ENCODE data around the gene SAA1.
"Not testable (repeated sequence)": the region's sequence is repeated elsewhere in the genome, so short reads cannot be mapped to it uniquely, and the experiment has no call there.

The SAA1 gene

DNA sequence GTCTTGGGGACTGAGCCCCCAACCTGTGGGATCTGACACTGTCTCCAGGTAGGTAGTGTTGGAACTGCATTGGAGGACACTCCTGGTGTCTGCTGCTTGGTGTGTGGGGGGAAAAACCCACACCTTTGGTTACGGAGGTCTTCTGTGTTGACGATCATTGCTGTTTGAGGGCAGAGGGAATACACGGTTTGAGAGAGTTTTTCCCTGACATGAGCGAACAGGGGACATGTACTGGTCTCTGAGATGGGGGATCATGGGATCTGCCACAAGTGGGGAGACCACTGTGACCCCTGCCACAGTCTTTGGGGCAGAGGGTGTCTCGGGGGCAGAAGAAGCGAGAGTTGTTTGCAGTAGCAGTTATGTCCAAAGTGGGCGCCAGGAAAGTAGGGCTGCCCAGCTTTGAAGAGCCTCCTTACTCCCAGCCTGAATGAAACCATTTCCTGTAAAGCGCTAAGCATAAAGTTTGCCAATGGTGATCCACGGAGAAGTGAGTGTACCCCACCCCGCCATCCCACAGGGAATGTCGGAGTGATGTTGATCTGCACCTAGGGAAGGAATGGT lies 12.2 kb upstream of the SAA1 start:
- no peak for DNase-seq (ENCODE audit: low read depth)
- no peak overlapping the region for H3K4me3 ChIP-seq (ENCODE audit: low read depth, low read length)

DNA sequence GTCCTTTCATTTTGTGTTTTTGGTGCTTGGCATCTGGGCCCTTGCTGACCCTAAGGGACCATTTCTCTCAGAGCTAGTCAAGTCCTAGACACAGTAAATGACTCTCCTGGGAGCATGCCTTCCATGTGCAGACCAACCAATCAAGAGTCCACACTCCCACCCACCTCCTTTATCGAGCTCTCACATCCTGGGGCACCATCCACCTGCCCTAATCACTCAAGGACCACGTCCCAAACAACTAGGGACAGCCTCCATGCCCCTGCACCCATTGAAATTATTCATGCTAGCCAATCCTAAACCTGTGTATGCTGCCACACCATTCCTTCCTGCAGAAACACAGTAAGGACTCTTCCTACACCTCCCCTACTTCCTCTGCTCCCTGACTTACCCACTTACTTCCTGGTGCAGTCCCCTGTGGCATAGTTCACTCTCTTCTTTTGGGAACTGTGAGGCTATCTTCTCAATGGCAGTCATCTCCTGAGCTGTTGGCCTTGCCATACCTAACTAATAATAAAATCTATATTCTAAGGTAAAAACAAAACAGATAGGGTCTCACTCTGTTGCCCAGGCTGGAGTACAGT lies 11.2 kb upstream of the SAA1 start:
- no peak for DNase-seq (ENCODE audit: low read depth)
- H3K4me3 ChIP-seq (ENCODE audit: low read depth, low read length): no peak overlapping the region

DNA sequence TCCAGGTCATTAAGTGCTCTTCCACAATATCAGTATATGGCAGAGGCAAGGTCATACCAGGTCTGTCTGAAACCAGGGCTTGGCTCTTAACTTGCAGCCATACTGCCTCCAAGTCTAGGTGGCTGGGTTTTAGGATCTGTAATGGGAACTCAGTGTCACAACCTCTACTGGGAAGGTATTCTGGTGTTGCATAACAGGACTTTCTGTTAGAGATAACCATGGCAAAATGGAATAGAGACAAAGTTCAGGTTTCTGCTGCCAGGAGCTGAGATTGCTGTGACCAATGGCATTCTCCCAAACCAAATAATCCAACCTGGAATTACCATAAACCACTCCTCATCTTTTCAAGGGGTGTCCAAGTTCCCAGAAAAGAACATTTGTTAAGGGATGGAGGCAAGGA lies 6.8 kb upstream of the SAA1 start:
- no peak for DNase-seq (ENCODE audit: low read depth)
- no peak overlapping the region for H3K4me3 ChIP-seq (ENCODE audit: low read depth, low read length)

DNA sequence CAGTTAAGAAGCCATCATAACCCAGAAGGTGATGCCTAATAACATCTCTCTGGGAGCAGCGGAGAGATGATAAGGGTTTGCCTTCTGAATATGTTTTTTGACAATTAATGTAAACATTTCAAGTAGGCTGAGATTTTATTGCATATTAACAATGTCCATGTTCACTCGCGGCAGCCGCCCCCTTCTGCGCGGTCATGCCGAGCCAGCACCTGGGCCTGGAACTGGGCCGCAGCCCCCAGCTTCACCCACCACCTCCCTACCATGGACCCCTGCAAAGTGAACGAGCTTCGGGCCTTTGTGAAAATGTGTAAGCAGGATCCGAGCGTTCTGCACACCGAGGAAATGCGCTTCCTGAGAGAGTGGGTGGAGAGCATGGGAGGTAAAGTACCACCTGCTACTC lies 4.3 kb upstream of the SAA1 start:
- no peak overlapping the region for H3K4me3 ChIP-seq (ENCODE audit: low read depth, low read length)
- DNase-seq (ENCODE audit: low read depth): no peak

DNA sequence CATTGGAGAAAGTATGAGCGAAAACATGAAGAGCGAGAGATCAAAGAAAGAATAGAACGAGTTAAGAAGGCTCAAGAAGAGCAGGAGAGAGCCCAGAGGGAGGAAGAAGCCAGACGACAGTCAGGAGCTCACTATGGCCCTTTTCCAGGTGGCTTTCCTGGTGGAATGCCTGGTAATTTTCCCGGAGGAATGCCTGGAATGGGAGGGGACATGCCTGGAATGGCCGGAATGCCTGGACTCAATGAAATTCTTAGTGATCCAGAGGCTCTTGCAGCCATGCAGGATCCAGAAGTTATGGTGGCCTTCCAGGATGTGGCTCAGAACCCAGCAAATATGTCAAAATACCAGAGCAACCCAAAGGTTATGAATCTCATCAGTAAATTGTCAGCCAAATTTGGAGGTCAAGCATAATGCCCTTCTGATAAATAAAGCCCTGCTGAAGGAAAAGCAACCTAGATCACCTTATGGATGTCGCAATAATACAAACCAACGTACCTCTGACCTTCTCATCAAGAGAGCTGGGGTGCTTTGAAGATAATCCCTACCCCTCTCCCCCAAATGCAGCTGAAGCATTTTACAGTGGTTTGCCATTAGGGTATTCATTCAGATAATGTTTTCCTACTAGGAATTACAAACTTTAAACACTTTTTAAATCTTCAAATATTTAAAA lies 3.2 kb upstream of the SAA1 start:
- DNase-seq (ENCODE audit: low read depth); H3K4me3 ChIP-seq (ENCODE audit: low read depth, low read length): not testable (repeated sequence)

DNA sequence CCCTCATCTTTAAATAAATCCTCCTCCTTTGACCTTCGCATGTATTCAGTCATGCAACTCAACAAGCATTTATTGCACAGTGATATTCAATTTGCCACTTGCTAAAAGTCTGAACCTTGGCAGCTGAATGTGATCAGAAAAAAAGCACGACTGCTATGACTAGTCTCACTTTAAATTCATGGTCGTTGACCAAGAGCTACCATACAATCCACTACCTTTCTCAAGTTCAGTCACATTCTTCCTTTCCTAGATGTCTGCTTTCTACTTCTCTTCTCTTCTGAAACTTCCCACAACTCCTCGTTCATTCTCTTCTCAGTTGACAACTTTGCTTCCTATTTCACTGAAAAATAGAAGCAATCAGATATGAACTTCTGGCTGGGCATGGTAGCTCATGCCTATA lies 2.0 kb upstream of the SAA1 start:
- no peak for DNase-seq (ENCODE audit: low read depth)
- no peak overlapping the region for H3K4me3 ChIP-seq (ENCODE audit: low read depth, low read length)

DNA sequence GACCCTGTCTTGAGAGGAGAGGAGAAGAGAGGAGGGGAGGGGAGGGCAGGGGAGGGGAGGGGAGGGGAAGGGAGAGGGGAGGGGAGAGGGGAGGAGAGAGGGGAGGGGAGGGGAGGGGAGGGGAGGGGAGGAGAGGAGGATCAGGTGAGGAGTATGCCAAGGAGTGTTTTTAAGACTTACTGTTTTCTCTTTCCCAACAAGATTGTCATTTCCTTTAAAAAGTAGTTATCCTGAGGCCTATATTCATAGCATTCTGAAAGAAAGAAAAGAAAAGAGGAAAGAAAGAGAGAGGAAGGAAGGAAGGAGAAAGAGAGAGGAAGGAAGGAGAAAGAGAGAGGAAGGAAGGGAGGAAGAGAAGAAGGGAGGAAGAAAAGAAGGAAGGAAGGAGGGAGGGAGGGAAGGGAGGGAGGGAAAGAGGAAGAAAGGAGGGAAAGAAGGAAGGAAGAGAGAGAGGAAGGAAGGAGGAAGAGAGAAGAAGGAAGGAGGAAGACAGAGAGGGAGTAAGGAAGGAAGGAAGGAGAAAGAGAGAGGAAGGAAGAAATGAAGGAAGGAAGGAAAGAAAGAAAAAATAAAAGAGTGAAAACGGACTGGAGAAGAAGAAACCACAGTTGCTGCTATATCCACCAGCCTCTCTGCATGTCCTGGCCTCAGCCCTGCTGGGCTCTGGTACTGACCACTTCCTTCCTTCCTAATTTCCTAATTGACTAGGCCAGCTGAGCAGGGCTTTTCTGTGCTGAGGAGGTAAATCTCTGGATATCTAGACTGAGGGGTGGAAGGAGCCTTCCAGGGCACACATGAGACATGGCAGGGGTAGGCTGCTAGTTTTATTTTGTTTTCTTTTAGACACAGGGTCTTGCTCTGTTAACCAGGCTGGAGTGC lies 1.1 kb upstream of the SAA1 start:
- H3K4me3 ChIP-seq (ENCODE audit: low read depth, low read length): no peak overlapping the region
- no peak for DNase-seq (ENCODE audit: low read depth)

DNA sequence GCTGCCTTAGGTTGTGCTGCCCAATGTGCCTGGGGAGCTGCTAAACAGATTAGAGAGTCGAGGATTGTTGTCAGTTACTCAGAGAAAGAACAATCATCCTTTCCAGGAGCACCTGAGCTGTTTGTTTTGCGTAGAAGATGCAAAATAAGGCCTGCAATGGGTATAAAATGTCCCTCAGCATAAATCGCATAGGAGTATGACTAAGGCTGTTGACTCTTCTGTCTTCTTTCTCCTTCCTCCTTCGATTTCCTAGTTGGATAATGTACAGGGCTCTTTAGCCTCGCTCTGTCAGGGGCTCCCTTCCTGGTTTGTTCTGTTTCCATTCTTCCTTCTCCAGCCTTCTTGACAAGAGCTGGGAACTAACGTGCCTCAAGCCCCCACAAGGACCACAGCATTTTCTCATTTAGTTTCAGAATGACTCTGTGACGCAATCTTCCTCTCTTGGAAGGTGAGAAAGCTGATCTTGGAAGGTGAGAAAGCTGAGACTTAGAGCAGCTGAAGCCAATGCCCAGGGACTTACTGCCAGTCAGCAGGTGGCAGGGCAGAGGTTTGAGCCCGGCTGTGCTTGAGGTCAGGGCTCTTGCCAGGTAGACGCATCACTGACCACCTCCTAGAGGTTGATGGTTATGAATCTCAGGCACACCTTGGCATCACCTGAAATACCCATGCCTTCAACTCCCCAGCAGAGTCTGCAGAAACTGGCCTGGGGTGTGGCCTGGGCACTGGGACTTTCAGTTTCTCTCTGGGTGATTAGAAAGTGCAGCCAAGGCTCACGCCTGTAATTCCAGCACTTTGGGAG lies 1.5 kb downstream of the SAA1 start:
- H3K4me3 ChIP-seq (ENCODE audit: low read depth, low read length); DNase-seq (ENCODE audit: low read depth): not testable (repeated sequence)

DNA sequence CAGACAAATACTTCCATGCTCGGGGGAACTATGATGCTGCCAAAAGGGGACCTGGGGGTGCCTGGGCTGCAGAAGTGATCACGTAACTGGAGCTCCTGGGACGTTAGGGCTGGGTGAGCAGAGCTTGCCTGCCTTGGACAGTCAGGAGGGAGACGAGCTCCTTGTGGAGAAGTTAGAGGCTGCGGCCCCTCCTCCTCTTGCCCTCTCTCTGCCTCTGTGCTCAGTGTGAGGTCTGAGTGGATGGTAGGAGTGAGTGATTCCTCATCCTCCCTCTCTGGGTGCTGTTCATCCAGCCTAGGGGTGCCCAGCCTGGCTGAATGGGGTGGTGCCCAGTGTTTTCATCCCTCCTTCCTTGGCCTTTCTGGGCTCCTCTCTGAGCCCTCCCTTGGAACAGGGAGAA lies 3.2 kb downstream of the SAA1 start:
- not testable (repeated sequence) for H3K4me3 ChIP-seq (ENCODE audit: low read depth, low read length); DNase-seq (ENCODE audit: low read depth)

DNA sequence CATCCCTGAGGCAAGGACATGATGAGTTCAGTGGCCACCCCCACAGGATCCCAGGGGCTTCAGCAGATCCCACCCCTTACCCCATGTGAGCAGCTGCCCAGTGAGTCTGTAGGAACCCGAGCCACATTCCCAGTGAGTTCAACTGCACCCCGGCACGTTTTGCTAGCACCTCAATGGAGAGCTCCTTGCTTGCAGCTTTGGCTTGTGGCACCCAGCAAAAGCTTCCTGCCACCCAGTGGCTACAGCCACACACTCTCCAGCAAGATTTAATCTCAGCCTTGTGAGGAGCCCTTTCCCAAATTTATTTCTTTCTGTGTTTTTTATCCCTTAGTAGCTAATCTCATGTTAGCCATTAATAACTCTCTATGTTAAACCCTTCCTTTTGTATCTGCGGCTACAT lies 4.0 kb downstream of the SAA1 start:
- DNase-seq (ENCODE audit: low read depth): no peak
- H3K4me3 ChIP-seq (ENCODE audit: low read depth, low read length): no peak overlapping the region

DNA sequence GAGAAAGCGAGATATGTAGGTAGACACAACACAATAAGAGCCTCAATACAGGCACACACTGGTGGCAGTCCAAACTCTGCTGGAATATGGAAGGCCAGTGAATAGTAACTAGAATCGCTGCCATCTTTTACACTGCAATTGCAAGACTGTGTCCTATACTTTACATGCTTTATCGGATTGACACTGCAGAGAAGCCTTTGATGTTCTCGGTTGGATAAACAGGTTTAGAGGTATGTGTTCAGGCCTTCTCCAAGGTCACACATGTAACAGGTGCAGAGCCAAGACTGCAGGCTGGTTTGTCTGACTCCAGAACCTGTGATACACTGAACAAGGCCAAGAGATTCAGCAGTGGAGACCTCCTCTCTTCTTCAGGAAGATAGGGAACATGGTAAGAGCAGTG lies 5.1 kb downstream of the SAA1 start:
- no peak overlapping the region for H3K4me3 ChIP-seq (ENCODE audit: low read depth, low read length)
- DNase-seq (ENCODE audit: low read depth): no peak

DNA sequence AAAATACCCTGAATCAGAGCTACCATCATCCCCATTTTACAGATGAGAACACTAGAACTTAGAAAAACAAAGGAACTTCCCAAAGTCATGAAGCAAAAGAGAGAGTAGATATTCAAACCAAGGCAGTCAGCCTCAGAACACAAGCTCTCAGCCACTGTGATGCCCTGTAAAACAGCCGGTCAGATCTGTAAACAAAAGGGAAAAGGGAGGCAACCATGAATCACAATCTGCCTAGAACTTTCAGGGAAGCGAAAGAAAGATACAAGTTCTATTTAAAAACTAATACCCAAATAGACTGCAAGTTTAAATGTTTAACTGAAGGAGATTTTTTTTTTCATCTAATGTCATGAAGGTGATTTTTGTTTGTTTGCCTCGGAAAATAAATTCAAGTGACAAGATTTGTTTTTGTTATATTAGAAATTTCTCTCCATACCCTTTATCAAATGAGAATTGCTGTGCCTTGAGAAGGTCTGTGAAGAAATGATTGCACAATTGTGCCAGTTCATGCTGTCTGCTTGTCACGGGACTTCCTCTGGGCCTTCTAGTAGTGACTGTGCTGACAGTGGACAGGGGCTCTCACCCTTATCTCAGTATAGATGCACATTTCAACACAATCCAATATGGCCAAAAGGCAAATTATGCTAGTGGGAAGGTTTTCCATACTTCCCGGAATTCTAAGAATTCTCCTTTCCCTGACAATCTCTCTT lies 11.7 kb downstream of the SAA1 start:
- DNase-seq (ENCODE audit: low read depth): no peak
- H3K4me3 ChIP-seq (ENCODE audit: low read depth, low read length): no peak overlapping the region

DNA sequence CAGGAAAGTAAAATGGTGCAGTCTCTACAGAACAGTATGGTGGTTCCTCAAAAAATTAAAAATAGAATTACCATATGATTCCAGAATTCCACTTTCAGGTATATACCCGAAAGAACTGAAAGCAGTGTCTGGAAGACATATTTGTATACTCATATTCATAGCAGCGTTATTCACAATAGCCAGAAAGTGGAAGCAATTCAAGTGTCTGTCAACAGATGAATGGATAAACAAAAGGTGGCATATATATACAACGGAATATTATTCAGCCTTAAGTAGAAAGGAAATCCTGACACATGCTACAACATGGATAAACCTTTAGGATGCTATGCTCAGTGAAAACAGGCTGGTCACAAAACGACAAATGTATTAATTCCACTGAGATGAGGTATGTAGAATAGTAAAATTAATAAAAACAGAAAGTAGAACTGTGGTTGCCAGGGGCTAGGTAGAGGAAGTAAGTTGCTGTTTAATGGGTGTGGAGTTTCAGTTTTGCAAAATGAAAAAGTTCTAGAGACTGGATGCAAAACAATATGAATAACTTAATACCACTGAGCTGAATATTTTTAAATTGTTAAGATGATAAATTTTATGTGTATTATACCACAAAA lies 14.5 kb downstream of the SAA1 start:
- no peak for DNase-seq (ENCODE audit: low read depth)
- H3K4me3 ChIP-seq (ENCODE audit: low read depth, low read length): no peak overlapping the region

DNA sequence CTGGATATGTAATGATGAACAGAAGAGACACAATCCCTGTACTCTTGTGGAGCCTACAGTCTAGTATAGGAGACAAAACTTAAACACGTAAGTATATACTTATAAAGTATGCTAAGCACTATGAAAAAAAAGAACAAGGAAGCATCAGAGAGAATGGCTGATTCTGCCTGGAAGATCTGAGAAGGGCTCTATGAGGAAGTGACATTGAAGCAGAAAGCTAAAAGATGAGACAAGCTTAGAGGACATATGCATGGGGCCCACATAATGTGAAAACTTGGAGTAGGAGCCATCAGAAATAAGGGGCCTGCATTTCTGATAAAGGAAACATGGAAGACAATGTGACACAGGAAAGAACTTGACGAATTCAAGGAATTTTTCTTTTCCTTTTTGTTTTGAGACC lies 16.6 kb downstream of the SAA1 start:
- no peak overlapping the region for H3K4me3 ChIP-seq (ENCODE audit: low read depth, low read length)
- no peak for DNase-seq (ENCODE audit: low read depth)

DNA sequence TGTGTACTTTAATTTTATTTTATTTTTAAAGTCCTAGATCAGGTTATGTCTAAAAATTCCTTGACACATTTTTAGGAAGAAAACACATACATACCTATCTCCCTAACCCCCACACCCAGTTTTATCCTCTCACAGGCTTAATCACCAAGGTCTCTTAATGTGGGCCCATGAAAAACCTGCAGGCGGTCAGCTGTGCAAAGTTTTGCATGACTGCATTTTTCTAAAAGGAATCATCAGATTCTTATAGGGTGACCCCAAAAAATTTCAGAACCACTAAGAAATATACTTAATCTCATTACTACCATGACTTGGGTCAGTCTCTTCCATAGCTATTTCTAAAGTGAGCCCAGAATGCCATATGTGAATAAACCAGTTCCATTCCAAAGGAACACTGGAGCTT lies 19.8 kb downstream of the SAA1 start:
- no peak overlapping the region for H3K4me3 ChIP-seq (ENCODE audit: low read depth, low read length)
- DNase-seq (ENCODE audit: low read depth): no peak

DNA sequence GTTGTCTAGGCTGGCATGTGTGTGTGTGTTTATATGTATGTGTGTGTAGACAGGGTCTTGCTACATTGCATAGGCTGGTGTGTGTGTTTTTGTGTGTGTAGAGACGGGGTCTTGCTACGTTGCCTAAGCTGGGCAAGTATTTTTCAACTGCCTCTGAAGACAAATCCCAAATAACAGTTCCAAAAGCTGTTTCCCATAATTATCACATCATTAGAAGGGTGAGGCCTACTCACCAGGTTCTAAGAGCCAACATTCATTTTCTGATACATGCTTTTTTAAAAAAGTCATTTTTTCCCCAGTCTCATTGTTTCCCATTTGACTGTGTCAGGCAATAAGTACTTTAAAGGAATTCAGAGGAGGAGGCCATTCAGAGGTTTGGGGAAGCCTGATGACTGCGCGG lies 22.8 kb downstream of the SAA1 start:
- no peak overlapping the region for H3K4me3 ChIP-seq (ENCODE audit: low read depth, low read length)
- DNase-seq (ENCODE audit: low read depth): no peak

DNA sequence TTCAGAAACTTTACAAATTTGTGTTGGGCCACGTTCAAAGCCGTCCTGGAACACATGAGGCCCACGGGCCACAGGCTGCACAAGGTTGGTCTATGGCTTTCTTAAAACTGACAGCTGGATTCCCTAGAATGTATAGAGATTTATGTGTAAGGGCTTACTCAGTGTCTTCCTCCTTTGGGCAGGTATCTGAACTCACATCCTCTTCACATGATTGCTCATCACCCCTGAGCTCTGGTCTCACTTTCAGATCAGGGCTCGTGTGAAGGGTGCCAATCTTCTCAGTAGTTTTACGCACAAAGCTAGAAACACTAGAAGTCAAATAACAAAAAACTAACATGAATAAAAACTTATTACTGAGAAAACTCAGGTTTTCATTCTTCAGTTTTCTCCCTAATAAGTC lies 28.8 kb downstream of the SAA1 start:
- DNase-seq (ENCODE audit: low read depth): no peak
- H3K4me3 ChIP-seq (ENCODE audit: low read depth, low read length): no peak overlapping the region

DNA sequence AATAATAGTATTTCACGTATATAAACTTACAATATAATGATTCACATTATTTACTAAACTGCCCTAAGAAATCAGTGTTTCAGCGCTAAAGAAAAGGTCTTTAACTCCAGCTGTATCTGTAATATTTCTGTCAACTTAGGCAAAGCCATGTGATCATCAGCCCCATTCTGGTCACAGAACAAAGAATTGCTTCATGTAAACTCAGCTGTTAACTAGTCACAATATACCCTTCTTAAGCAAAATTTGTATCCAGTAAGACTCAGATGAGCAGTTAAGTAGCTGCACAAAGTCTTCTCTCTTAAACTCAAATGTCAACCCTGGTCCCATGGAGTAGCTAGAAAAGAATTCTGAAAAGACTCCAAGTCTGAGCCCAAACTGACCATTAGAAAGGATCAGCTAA lies 29.3 kb downstream of the SAA1 start:
- no peak overlapping the region for H3K4me3 ChIP-seq (ENCODE audit: low read depth, low read length)
- no peak for DNase-seq (ENCODE audit: low read depth)

DNA sequence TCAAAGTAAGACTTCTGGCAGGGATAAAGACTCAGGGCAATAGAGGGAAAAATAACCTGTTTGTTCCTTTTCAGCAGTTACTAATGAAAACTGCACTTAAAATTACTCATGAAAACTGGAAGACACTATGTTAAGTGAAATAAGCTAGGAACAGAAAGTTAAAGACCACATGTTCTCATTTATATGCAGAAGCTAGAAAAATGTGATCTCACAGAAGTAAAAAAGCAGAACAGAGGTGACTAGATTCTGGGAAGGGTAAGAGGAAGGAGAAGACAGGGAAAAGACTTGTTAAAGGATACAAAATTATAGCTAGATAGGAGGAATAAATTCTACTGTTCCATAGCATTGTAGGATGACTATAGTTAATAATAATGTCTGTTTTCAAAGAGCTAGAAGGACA lies 33.7 kb downstream of the SAA1 start:
- H3K4me3 ChIP-seq (ENCODE audit: low read depth, low read length): no peak overlapping the region
- no peak for DNase-seq (ENCODE audit: low read depth)

Measured in skeletal muscle cell (primary cell).